ENCODE data around the gene EFHC1. TPM values are rescaled to one million over a fixed set of nuclear protein-coding genes. Genes with fewer than 3 reads are reported as not detected.

Gene EFHC1
- total RNA-seq, 6 experiments from 2014 or later, result 3.6 to 10.4 (median 6.0) TPM

DNA sequence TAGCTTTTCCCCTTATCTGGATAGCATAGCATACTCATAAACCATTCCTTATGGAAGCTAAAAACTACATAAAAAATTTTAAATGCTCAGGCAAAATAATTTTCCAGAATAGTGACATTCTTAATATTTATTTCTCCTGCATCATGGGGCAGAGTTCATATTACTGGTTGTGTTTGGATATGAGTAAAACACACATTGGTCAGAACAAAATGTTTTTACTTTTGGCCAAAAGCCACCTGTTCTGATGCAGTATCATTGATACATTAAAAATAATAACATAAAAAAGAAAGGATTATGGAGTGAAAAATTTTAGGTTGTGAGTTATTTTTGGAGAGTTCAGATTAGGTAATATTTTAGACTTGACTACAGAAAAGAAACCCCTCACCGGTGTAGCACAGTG lies 123.1 kb downstream of the EFHC1 start:
- intact Hi-C loops (cut with DNase I), result no loop called here
- no peaks in the 10 kb centered on the region for H3K9me3 ChIP-seq
- DNase-seq (no peak), ATAC-seq (peak; percentile 28 to 64 (median 46))
- WGBS (ENCODE audit: insufficient coverage, low coverage, low lambda C conversion rate, missing lambda C conversion rate), result 14% methylated on average over 1 of the region's 1 CpG
- no peaks in the 10 kb centered on the region for H3K27me3 ChIP-seq
- no peaks in the 10 kb centered on the region for H3K36me3 ChIP-seq
- no peak overlapping the region for H3K4me3 ChIP-seq
- peaks cover 0 to 54% (median 29%) of the 10 kb centered on the region in 4 donors for H3K4me1 ChIP-seq
- H3K27ac ChIP-seq, result peak overlapping the region; percentile 47 to 81 (median 69)
- no peak for TF ChIP-seq POLR2A (IDR thresholded peaks at IDR 0.05)
- TF ChIP-seq, protein P1, sequence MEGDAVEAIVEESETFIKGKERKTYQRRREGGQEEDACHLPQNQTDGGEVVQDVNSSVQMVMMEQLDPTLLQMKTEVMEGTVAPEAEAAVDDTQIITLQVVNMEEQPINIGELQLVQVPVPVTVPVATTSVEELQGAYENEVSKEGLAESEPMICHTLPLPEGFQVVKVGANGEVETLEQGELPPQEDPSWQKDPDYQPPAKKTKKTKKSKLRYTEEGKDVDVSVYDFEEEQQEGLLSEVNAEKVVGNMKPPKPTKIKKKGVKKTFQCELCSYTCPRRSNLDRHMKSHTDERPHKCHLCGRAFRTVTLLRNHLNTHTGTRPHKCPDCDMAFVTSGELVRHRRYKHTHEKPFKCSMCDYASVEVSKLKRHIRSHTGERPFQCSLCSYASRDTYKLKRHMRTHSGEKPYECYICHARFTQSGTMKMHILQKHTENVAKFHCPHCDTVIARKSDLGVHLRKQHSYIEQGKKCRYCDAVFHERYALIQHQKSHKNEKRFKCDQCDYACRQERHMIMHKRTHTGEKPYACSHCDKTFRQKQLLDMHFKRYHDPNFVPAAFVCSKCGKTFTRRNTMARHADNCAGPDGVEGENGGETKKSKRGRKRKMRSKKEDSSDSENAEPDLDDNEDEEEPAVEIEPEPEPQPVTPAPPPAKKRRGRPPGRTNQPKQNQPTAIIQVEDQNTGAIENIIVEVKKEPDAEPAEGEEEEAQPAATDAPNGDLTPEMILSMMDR (IDR thresholded peaks at IDR 0.05), result no peak

- Histone ChIP-seq H3K4me3 (no peak overlapping the region), H3K9me3 (no peaks in the 10 kb centered on the region), H3K36me3 (no peaks in the 10 kb centered on the region), H3K4me1 (peaks cover 0 to 61% (median 31%) of the 10 kb centered on the region in 4 donors), H3K27ac (peak overlapping the region; percentile 47 to 81 (median 69)), H3K27me3 (no peaks in the 10 kb centered on the region)
- DNase-seq (no peak), ATAC-seq (peak; percentile 45 to 73 (median 58))
- TF ChIP-seq, protein P1 (IDR thresholded peaks at IDR 0.05), result no peak
- TF ChIP-seq POLR2A (IDR thresholded peaks at IDR 0.05), result no peak
- intact Hi-C loops (cut with DNase I), result no loop called here
- WGBS (ENCODE audit: insufficient coverage, low coverage, low lambda C conversion rate, missing lambda C conversion rate), result 39% methylated on average over 10 of the region's 10 CpGs
Measured at GRCh38 chr6:52543729-52544601, 123.8 kb downstream of the EFHC1 start.

DNA sequence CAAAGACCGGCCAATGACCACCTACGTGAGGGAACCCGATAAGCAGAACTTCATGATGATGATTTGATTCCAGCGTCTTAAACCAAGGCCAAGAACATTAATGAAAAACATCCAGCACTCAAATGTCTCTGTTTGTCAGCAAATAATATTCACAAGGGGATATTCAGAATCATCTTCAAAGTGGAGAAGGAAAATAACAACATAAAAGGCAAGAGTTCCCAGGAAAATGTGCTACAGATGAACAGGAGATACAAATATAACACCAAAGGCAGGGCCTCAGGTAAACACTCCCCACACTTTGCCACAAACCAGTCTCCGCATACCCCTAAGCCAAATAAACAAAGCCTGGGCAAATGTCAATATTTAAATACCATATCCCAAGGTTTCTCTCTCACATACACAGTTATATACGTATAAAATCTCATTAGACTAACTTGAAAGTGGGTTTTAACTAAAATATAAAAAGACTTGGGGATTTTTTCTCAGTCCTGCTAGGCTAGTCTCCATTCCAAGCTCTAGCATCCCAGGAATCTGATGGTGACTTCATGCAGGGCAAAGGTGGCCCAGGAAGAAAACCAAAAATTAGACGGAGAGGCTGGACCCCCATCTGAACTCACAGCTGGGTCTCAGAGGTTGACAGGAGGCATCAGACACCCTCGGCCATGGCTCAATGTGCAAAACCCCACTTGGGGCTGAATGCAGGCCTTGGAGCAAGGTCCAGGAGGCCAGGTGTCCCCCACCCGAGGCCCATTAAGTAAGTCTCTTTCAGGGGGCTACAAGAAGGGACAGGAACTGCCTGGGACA lies 124.7 kb downstream of the EFHC1 start:
- Histone ChIP-seq H3K27ac (peak overlapping the region; percentile 47 to 81 (median 69)), H3K9me3 (no peaks in the 10 kb centered on the region), H3K36me3 (no peaks in the 10 kb centered on the region), H3K27me3 (no peaks in the 10 kb centered on the region), H3K4me1 (peaks cover 0 to 63% (median 31%) of the 10 kb centered on the region in 4 donors), H3K4me3 (no peak overlapping the region)
- ATAC-seq (peak in 1 of 4 donors; percentile 5), DNase-seq (no peak)
- 59% methylated on average over 8 of the region's 9 CpGs for WGBS (ENCODE audit: insufficient coverage, low coverage, low lambda C conversion rate, missing lambda C conversion rate)
- TF ChIP-seq, protein P1 (IDR thresholded peaks at IDR 0.05), result no peak
- no peak for TF ChIP-seq POLR2A (IDR thresholded peaks at IDR 0.05)
- intact Hi-C loops (cut with DNase I), result no loop called here

- H3K9me3 ChIP-seq, result no peaks in the 10 kb centered on the region
- intact Hi-C loops (cut with DNase I), result no loop called here
- H3K27me3 ChIP-seq, result no peaks in the 10 kb centered on the region
- ATAC-seq, result no peak
- no peak for DNase-seq
- no peak overlapping the region for H3K4me3 ChIP-seq
- WGBS (ENCODE audit: insufficient coverage, low coverage, low lambda C conversion rate, missing lambda C conversion rate), result 79% methylated on average over 6 of the region's 6 CpGs
- H3K36me3 ChIP-seq, result no peaks in the 10 kb centered on the region
- H3K4me1 ChIP-seq, result peaks cover 0 to 70% (median 31%) of the 10 kb centered on the region in 4 donors
- peak overlapping the region in 2 of 3 donors; percentile 47 to 81 for H3K27ac ChIP-seq
- TF ChIP-seq POLR2A (IDR thresholded peaks at IDR 0.05), result no peak
- TF ChIP-seq, protein P1 (IDR thresholded peaks at IDR 0.05), result no peak
Measured at GRCh38 chr6:52545406-52546119, 125.4 kb downstream of the EFHC1 start.
